GM21423 (cell line): ENCODE measurements around the gene C20orf144.

Experiments
- ATAC-seq: cut with Tn5 transposase; IDR thresholded peaks from one replicate; pipeline ENCODE4 v1.9.1; 2021; ENCODE audit warnings: mild to moderate bottlenecking, moderate library complexity; ENCODE audit not compliant: unreplicated experiment

C20orf144 gene

DNA sequence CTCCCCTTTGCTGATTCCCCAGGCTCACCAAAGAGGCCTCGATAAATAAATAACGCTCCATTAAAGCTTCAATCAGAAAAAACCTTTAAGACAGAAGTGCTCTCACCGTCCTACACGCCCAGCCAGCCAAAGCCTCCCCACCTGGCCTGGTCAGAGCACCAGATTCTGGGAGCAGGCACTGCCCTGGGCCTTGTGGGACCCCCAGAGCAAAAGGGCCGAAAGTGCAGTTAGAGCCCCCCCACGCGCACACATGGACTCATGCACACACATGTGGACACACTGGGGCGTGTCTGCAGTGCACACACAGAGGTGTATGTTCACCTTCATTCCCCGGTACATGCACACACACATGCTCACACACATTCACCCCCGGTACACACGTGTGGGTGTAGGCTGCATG lies 14.0 kb downstream of the C20orf144 start:
- ATAC-seq = no peak

DNA sequence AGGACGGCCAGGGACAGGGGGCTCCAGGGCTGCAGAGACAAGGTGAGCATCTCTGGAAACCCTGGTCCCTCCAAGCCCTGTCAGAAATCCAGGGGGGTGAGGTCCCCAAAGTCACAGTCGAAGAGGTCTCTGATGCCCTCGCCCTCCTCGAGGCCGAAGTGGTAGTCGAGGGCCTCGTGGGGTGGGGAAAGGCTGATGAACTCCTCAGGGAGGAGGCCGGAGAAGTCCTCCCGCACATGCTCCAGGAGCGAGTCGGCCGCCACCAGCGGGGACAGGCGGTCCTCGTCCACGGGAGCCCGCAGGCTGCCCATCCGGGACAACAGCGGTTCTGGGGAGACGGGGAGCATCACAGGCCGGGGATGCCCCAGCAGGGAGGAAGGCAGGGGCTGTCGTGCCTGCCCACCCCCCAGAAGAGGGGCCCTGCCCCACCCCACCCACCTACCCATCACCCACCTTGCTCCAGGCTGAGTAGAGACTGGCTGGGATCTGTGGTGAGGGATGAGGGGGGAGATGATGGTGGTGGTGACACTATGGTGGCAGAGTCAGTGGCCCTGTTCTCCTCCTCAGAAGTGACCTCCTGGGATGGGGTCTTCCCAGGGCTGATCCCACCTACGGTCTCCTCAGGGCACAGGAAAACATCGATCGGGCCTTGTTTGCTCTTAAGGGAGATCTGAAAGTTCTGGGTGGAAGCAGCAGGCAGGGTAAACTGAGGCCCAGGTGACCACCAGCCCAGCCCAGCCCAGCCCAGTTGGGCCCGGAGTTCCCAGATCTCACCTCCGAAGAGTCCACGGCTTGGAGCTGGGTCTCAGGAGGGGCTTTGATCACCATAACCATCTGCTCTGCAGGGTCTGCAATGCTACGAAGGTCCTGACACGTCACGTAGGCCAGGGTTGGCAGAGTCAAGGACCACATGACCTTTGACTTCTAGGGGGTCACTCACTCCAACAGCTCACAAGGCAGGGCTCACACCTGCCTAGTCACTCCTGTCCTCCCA lies 14.8 kb downstream of the C20orf144 start:
- ATAC-seq = no peak

DNA sequence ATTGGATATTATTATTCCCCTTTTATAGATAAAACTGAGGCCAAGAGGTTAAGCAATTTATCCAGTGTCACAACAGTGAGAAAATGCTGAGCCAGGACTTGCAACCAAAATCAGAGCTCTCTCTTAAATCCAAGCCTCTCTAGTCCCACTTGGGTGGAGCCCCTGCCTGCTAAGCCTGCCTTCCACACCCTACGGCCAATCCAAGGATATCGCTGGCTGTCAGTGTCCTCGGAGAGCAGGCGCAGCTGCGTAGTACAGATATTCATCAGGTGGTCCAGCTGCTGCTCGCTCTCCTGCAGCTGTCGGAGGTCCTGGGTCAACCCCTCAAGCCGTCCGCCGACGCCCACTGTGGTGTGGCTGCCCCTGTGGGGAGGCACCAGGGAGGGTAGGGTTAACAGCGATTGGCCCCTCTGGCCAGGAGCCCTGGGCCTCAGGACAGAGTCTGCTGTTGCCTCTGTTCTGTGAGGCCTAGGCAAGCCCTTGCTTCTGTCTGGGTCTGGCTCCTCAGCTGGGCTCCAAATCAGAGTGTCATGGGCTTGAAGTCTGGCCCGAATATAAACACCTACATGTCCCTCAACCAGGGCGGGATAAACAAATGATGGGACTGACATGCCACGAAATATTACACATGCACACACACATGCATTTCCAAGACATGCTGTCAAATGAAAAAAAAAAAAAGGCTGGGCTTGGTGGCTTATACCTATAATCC lies 16.0 kb downstream of the C20orf144 start:
- ATAC-seq = no peak

DNA sequence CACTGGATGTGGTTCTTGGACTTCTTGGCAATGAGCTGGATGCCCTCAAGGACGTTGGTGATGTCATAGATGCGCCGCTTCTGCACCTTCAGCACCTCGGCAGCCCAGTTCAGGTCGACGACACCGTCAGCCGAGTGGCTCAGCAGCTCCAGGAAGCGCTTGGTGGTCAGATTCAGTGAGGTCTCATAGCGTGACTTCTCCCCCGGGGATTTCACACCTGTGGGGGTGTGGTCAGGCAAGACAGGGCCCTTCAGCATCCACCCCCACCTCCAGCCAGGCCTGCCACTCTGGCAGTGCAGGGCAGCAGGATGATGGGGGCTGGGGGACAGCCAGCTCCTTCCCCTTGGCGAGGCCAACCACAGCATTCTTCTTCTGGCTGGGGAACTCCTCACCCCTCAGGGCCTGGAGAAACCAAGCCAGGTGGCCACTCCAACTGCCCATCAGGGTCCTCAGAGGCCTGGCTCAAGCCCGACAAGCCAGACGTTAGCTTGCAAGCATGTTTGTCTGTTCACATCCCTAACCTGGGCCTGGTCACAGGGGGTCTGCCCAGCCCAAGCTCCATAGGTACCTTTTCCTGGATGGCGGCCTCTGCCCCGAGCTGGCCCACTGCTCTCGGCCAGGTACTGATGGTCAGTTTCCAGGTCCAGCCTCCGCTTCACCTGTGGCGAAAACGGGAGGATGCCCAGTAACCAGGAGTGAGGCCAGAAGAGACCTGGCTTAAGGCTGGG lies 17.8 kb downstream of the C20orf144 start:
- peak; percentile 67 for ATAC-seq

DNA sequence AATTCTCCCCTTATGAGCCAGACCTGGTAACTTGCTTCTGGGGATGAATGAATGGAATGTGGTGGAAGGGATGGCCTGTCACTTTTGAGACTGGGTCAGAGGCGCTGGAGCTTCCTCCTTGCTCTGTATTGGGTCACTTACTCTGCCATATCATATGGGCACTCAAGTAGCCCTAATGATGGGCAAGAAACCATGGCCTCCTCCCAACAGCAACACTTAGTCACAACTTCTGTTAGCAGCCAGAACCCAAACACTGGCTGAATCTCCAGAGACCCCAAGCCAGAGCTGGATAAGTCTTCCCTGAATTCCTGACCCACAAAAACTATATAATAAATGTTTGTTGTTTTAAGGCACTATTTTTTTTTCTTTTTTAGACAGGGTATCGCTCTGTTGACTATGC lies 18.6 kb downstream of the C20orf144 start:
- ATAC-seq = no peak

DNA sequence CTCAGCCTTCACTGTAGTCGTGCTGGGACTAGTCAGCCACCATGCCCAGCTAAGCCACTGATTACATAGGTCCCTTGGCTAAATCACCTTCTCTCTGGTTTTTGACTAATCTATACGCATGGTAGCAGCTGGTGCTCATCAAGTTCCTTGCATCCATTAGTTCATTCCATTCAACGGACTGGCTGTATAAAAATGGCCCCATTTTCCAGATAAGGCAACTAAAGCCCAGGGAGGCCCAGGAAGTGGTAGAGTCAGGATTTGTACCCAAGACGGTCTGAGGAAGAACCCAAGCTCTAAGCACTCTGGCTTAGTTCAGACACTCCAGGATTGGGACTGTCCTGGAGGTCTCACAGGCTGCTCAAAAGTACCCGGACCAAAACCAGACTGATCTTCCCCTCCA lies 19.2 kb downstream of the C20orf144 start:
- no peak for ATAC-seq

DNA sequence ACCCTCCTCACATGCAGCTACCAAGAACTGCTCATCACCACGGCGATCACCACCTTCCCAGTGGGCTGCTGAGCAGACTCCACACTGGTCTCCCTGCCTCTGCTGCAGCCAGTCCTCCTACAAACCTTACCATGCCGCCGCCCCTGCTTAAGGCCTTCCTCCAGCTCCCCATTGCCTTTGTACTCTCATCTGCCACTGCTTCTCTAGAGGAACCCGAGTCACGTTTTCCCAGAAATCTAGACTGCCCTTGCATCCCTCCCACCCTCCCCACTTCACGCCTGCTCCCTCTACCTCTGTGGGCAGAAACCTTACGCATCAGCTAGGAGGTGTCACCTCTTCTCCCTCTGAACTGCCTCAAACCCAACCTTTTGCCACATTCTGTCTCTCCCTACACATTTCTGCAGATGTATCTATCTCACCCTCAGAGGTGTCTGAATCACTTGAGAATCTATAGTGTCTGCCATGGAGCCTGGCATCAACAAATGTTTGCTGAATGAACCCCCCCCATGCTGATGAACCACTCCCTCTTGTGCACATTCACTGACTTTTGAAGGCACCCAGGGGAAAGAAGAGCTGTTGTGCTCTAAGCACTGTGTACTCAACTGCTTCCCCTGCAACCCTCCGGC lies 19.7 kb downstream of the C20orf144 start:
- ATAC-seq = no peak

DNA sequence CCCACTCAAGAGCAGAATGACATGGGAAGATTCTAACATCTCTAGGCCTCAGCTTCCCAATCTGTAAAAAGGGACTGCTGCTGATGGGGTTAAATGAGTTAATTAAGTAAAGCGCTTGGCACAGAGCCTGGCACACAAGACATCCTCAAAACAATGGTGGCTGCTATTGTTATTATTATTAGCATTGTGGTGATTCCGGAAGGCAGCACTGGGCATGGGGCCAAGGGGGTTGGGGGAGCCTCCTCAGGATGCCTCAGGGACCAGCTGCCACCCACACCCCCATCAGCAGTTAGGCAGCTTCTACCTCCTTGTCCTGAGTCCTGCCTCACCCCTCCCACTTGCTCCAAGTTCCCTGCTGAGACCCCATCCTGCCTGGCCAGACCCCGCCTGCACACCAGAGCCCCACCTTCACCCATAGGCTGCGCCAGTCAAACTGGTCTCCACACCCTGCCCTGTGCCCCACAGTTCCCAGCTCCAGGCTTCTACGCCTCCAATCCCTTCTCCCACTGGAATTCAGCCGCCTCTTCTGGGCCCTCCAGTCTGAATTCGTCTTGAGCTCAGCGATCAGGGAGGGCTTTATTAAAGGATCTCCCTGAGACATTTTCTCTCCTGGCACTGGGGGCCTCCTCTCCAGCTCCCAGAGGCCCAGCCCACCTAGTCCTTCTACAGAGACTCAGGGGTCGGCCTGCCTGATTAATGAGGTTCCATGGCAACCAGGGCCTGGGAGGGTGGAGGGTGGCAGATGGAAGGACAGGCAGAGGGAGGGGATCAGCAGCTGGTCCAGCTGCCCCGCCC lies 22.6 kb downstream of the C20orf144 start:
- no peak for ATAC-seq

DNA sequence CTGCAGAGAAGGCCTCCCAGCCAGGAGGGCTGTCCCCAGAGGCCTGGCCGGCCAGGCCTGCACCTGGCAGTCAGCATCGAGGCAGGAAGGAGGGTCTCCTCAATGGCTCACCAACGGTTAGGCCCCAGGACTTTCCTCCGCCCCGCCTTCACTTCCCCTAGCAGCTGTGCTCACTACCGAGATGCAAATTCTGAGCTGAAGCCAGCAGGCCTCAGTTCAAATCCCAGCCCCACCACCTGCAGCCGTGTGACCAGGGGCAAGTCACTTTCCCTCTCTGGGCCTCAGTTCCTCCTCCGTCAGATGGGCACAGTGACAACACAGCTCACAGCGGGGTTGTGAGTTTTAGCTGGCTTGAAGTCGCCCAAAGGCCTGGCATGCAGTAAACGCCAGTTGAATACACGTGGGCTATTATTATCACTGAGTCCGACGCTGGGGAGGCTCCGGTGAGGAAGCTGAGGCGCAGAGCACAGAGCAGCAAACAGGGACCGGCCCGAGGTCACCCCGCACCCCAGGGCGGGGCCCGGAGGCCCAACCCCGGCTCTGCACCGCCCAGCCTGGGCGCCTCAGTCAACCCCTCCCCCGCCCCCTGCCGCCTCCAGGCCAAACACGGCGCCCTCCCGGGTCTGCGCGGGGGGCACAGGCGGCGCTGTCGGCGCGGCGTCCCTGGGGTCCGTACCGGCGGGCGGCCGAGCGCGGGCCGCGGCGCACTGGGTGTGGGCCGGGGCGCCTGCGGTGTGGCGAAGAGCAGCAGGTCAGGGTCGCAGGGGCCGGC lies 23.4 kb downstream of the C20orf144 start:
- peak; percentile 38 for ATAC-seq

DNA sequence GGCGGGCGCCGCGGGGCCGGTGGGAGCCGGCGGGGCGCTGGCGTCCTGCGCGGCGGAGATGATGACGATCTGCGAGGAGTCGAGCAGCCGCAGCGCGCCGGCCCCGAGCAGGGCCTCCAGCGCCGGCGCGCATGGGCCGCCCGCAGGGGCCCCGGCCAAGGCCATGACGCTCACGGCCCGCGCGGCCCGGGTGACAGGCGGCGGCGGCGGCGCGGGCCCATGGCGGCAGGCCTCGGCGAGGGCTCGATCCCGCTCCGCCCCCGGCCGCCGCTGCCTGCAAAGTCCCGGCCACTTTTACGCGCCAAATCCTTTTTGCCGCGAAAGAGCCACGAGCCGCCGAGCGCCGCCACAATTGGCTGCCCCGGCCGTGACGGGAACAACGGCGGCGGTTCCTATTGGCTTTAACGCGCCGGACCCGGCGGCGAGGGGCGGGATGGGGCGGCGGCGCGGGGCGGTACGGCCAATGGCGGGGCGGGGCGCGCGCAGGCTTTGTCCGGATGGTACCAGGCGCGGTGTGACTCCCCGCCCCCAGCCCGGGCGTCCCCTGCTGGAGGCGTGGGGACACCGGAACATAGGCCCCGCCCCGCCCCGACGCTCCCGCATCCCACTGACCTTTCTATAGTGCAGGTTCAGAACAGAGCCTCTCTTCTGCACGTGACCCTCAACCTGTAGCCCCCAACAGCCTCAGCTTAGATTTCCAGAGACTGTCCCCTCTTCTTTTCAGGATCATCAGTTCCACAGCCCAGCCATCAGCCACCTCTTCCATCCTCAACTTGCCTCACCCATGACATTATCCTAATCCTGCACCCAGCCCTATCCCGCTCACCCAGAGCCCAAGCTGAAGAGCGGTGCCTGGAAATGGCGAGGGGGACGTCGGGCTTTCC lies 24.2 kb downstream of the C20orf144 start, which contains the start of gene E2F1:
TSS of gene E2F1 (minus strand) at position 286 of the 884 bp plus-strand sequence. CDS start at position 165, 121 bp downstream.
- peak; percentile 74 for ATAC-seq

DNA sequence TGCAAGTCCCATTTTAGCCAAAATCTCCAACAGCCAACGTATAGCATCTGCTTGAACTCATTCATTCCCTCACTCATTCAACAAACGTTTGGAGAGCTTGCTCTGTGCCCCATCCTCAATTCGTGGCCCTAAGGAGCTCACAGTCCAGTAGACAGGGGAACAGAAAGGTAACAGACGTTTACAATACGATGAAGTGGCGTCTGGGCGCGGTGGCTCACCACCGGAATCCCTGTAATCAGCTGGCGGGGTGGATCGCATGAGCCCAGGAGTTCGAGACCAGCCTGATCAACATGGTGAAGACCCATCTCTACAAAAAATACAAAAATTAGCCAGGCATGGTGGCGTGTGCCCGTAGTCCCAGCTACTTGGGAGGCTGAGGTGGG lies 24.8 kb downstream of the C20orf144 start:
- no peak for ATAC-seq

DNA sequence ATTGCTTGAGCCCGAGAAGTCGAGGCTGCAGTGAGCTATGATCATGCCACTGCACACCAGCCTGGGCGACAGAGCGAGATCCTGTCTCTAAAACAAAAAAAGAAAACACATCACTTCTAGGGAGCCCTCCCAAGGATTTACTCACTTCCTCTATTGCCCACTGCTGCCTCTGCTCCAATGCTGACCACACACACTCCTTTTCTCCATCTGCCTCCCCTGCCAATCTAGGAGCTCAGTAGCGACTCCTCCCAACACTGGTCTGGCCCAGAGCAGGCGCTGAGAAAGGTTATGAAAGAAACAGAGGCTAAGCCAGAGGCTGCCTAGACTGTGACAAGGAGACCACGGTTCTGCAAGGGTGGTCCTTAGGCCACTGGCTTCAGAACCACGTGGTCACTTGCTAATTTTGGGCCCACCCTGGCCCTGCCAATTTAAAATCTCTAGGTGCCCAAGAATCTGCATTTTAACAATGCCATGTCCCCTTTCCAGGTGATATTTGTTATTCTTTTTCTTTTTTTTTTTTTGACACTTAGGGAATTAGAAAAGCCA lies 25.3 kb downstream of the C20orf144 start:
- no peak for ATAC-seq

DNA sequence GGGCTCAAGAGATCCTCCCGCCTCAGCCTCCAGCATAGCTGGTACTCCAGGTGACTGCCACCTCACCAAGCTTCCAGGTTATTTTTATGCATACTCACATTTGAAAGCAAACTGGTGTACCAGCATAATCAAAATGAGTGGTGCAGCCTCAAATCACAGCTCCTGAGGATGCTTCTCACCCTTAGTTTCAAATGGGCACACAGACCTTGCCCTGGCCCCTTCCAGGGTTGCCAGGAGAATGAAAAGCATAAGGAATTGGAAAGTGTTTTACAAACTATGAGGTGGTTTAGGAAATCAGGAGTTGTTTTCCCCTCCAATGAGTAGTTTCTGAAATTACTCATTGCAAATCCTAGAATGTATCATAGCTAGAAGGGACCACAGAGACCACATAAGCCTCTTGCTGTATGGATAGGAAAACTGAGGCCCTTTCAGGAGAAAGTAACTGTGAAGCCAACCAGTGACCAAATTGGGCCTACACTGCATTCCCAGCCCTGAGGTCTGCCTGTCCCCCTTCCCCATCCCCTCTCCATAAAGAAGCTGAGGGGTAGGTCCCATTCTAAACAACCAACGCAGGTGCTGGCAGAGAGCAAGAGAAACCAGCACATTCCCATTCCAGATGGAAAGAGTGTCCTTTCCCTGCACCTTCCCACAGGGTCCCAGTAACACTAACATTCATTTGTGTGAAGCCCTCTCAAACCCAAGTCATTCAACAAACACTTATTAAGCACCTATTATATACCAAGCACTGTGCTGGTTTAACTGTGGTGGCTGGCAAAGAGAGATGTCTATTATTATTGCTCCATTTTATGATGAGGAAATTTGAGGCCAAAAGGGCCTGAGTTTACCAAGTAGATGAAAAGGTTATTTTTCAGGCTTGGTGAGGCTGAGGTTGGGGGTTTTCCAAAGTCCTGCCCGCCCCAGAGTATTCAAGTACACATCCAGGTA lies 26.1 kb downstream of the C20orf144 start:
- no peak for ATAC-seq

DNA sequence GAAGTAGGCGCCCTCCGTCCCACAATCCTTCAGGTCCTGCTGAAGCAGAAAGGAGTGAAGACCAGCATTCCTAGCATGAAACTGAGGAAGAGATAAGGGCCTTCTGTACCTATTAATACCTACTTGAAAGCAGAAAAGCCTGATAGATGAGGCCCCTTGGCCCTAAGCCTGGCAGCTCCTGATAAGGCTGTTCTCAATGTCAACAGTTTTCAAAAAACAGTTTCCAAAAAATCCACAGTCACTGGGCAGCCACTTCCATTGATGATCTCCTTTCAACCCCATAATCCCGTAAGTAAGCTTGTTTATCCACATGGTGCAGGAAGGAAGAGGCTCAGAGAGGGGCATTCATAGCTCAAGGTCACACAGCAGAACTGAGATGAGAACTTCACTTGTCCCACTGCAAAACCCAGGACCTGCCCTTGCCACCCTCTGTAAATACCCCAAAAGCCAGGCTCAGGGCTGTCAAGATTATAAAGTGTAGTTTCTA lies 26.9 kb downstream of the C20orf144 start:
- no peak for ATAC-seq

DNA sequence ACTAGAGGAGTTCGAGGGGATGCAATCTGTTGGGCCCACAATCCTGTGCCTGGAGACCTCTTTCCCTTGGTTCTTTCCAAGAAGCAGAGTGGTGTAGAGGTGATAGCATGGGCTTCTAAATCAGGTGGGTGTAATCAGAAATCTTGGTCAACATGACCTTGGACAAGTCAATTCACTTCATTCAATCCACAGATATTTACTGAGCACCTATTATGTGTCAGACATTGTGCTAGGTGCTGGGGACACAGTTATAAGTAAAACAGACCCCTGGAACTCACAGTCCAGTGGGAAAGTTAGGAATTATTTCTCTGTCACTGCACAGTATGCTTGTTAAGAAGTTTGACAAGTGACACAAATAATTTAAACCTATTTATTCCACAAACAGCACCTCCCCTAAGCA lies 27.4 kb downstream of the C20orf144 start:
- no peak for ATAC-seq

DNA sequence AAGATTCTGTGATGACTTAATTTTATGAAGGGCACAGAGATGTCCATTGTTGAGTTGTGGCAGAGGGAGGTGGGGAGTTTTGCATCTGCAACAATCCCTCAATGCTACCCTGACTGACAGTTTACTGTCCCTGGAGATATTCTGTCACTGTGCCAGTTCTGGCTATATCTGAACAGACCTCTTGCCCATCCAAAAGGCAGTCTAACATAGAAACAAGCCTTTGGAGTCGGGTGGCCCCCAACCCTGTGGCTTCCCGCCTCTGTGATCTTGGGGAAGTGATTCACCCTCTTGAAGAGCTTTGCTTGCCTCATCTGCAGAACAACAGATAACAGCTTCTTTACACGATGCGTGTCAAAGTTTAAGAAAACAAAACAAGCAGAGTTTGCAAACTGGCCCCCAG lies 27.8 kb downstream of the C20orf144 start:
- no peak for ATAC-seq

DNA sequence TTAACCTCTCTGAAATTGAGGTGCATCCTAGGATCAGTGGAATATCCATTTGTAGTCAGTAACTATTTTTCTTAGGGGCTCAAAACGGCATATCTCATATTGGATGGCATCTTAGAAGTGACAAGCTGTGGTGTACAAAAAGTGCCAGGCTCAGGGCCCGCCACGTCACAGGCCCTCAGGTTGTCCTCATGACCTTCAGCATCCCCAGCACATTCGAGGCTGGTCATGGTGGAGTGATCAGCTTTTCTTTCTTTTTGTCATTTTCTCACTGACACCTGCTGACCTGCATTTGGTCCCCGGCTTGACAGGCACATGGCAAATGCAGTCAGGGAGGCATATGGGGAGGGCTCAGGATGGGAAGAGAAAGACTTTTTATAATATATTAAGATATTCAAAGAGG lies 31.2 kb downstream of the C20orf144 start:
- ATAC-seq = no peak
